ENCODE results near the gene SLC9B2.

SLC9B2 gene, protein sequence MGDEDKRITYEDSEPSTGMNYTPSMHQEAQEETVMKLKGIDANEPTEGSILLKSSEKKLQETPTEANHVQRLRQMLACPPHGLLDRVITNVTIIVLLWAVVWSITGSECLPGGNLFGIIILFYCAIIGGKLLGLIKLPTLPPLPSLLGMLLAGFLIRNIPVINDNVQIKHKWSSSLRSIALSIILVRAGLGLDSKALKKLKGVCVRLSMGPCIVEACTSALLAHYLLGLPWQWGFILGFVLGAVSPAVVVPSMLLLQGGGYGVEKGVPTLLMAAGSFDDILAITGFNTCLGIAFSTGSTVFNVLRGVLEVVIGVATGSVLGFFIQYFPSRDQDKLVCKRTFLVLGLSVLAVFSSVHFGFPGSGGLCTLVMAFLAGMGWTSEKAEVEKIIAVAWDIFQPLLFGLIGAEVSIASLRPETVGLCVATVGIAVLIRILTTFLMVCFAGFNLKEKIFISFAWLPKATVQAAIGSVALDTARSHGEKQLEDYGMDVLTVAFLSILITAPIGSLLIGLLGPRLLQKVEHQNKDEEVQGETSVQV

DNA sequence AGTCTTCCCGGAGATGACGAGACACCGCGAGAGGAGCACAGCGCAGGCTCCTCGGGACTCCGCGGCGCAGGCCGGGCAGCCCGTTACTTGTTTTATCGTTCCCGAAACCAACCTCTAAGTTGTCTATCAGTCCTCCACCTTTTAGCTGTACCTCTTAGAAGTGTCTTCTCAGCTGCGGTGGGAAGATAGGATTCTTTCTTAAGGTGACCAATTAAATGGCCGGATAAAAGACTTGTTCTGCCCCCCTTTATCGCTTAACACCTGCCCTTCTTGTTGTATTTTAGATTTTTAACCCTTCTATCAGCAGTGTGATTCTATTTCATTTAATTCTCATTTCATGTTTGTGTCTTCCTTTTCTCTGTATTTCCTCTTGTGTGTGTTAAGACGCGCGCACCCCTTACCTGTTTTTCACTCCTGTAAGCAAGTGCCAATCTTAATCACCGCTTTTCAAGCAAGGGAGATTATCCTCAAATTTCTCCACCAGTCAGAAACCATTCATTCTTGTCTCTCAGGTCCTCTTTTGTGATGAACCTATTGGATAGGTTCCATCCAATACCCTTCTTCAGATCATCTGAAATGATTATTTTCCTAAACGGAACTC is at the start of gene SLC9B2:
Gene SLC9B2 (minus strand): TSS at position 15 of the 601 bp plus-strand sequence. CDS start 9,211 bp downstream, outside the sequence.
- DNase-seq: no peak

DNA sequence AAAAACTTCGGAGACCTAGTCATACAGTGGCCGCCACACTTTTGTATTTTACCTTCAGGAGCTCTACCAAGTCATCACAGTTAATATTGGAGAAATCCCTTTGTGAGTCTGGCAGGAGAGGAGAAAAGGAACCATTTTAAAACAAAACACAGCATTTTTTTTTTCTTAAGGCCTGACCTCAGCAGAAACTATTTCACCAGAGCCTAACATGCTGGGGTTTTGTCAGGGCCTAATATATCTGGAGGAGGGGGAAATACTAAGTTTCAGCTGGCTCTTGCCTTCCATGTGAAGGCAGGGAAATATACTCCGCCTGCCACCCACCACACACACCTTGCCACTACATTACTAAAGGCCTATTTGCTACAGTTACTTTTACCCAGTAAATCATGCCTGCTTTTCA is 49.6 kb upstream of the SLC9B2 start:
- DNase-seq: no peak

DNA sequence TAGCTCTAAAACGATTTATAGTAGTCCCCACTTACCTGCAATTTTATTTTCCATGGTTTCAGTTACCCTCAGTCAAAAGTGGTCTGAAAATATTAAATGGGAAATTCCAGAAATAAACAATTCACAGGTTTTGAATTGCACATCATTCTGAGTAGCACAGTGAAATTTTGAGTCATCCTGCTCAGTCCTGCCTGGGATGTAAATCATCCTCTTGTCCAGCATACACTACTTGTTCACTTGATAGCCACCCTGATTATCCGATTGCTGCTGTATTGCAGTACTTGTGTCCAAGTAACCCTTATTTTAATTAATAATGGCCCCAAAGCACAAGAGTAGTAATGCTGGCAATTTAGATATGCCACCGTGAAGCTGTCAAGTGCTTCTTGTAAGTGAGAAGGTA is 46.6 kb upstream of the SLC9B2 start:
- DNase-seq: no peak

- DNase-seq: no peak
Measured at GRCh38 chr4:103118166-103118565, 41.6 kb upstream of the SLC9B2 start.

GRCh38 chr4:103111598-103111997 is 35.0 kb upstream of the SLC9B2 start:
- no peak for DNase-seq

DNA sequence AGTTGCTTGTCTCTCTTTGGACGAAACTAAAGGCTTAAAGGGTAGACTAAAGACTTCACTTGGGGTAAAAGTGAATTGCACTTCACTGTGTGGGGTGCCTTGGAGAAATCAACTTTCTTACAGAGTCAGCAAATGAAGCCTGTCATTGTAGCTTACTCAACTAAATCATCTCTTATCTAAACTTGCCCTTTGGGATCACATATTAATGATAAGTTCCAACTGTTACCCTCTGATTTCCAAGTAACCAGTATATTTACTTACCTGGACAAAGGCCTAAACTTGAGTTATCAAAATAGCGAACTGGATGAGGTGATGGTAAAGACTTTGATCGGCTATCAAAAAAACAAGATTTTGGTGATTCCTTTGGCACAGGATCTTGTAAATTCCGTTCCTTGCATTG is 32.0 kb upstream of the SLC9B2 start:
- no peak for DNase-seq

- no peak for DNase-seq
Measured at GRCh38 chr4:103105558-103106356, 29.2 kb upstream of the SLC9B2 start.

DNA sequence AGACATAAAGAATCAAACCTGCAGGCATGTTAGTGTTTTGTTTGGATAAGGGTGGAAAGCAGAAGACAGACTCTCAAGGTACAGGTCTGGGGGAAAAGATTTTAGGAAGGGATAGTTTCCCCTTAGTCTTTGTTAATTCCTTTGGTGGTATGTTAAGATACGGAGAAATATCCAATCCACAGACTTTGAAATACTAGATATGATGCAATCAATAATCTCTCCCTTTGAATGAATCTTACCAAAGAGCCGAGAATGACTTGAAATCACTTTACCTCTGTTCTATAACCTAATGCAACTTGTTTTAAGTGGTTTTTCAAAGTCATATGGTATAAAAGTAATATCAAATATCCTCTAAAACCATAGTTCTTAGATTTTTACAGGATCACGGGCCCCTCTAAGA is 28.3 kb upstream of the SLC9B2 start:
- DNase-seq: no peak

- no peak for DNase-seq
Measured at GRCh38 chr4:103100691-103101090, 24.1 kb upstream of the SLC9B2 start.

DNA sequence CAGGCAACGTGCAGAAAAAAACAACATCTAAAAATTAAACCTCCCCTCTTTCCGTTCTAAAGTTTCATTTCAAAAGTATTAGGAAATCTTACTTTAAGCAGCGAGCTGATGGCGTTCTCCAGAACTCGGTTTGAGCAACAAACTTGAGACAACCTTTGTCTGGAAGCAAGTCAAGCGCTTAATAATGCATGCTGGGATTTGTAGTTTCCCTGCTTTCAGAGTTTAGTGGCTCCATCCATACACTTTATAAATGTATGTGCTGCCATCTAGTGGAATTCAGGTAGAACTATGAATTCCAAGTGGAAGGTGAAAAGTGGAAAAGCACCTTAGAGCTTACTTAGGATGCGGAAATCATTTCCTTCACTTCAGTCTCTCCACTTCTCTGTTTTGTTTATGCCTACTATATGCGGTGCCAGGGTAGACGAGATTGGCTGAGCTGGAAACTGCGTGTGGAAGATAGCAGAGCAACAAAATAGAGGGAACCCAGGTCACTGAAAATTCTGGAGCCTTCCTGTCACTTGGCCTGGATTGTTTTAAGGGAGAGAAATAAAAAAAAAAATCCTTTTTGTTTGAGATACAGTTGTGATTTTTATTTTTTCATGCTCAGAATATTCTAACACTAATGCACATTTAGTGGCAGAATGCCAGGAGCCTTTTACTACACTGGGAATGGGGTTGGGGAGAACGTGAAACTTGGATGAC is 23.3 kb upstream of the SLC9B2 start, which contains the start of gene BDH2:
Gene BDH2 (minus strand): TSS at position 144 of the 702 bp plus-strand sequence. CDS start 3,580 bp downstream, outside the sequence.
- DNase-seq: peak in 1 of 2 experiments; percentile 29

- no peak for DNase-seq
Measured at GRCh38 chr4:103098756-103099440, 22.3 kb upstream of the SLC9B2 start.

DNA sequence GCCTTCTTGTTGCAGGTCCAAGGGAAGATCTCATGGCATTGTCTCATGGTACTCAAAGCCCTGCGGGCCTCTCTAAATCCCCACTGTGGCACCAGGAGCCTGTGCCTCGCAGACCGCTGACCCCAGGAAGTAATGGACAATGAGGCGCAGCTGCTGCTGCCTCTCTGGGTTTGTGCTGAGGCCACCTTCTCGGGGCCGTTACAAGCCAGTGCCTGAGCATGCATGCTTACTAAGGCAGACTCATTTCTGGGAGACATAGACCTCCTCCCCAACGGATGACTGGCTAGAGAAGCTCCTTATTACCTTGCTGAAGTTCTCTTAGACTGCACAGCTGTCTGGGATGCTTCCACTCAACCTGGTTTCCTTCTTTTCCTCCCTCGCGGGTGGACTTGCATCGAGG is 21.8 kb upstream of the SLC9B2 start:
- no peak for DNase-seq

DNA sequence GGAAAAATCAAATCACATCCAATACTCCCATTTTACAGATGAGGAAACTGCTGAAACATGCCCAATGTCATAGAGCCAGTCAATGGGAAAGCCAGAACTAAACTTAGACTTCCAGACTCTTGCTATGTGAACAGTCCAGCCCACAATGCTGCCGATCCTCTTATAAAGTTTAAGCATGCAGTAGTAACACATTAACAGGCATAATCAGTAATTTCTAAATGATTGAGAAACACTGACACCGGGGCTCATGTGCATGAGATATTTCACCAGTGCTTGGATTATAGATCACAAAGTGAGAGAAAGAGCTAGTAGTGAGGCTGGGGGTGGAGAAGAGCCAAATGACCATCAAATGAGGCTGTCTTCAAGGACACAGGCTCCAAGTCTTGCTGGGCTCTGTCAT is 20.6 kb upstream of the SLC9B2 start:
- DNase-seq: no peak

- no peak for DNase-seq
Measured at GRCh38 chr4:103095080-103095479, 18.5 kb upstream of the SLC9B2 start.

DNA sequence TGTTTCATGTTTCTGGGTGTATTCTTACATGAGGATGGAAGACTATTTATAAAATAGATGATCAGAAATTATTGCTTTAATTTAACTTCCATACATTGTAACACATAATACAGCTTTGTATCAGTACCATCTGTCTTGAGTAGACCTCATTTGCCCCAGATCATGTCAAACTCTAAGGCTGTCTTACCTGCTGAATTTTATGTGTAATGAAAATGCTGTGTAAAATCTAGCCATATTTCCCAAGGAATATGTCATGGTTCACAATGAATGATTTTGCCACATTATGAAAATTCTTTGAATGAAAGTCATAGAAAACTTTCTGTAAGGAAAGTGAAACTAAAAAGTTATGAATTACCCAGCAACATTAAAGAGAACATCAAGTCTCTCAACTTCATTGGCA is 15.7 kb upstream of the SLC9B2 start:
- no peak for DNase-seq

DNA sequence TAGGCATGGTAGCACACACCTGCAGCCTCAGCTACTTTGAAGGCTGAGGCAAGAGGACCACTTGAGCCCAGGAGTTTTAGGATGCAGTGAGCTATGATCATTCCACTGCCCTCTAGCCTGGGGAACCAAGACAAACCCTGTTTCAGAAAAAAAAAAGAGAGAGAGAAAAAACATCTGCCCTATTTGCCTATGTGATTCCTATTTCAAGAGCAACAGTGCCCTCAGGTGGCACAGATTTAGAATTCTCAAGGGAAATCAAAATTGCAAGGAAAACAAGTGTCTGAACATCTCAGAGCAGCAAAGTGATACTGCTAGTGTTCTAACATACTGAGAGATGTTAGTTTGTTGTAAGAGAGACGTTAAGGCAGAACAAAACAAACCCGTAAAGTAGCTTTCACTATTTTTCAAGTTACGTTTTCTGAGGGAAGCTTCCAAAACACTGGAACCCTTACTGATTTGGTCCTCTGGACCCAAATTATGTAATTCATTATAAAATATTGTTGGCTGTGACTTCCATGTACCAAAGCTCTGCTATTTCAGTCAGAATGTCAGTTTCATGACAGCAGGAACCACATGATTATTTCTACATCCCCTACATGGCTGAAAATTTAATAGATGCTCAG is 15.2 kb upstream of the SLC9B2 start:
- DNase-seq: no peak

GRCh38 chr4:103089481-103089880 is 12.9 kb upstream of the SLC9B2 start:
- no peak for DNase-seq

GRCh38 chr4:103086551-103086950 is 10.0 kb upstream of the SLC9B2 start:
- DNase-seq: no peak

DNA sequence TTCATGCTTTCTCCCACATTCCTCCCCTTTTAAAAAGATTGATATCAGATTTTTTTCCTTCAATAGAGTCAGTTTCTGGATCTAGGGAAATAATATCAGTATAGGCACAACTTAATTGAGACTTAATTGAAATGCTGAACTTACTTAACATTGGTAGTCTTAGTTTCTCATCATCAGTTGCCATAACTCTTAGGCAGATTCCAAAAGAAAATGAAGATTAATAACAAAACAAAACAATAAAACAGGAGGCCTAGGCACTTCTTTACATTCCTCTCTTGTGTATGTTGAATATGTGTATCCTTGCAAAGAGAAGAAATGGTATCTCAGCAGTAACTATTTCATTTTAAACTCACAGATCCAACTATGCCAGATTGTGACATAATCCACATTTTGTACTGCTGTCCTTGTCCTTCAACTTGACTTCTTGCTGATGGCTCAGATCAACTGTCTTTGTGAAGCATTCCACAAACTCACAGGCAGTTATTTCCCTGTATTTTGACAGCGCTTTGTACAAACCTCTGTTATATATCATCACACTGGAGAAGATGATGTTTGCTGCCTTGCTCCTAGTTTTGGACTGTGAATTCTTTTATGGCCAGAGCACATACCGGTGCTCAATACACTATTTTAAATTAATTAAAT is 9.1 kb upstream of the SLC9B2 start:
- DNase-seq: no peak

DNA sequence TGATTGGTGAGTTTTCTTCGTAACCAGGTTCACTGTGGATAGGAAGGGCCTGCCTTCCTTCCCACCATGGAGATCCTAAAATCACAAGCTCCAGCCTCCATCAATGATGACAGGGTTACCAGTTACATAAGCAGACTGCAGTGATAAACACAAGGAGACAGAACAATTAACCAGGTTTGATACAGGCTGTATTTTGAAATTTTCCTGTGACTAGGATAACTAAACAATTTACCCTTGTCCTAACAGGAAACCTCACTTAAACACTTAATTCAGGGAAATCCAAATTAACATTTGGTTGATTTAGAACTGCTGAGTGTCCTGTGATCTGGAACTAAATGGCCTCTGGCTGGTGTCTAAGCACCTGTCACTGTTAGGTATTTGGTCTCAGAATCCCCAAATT is 3.1 kb upstream of the SLC9B2 start:
- no peak for DNase-seq

Measured in activated T-cell treated with anti-CD3 and anti-CD28 coated beads, Interleukin-2, amount 50 U/mL, for 48 hours (primary cell).